IMR-90 (cell line): Measurements from ENCODE around the gene GABPB2. TPM values are rescaled to one million over a fixed set of nuclear protein-coding genes. Genes with fewer than 3 reads are reported as not detected.

ENCODE experiments used
- ATAC-seq: fragments of 200-7000 bp; cut with Tn5 transposase; 2 replicates; pipeline ENCODE4 v1.9.1; 2020; ENCODE audit warnings: low read depth, mild to moderate bottlenecking, moderate library complexity
- BruUV-seq: library from RNA; stranded (reverse); fragments of 400-500 nt; replicated peaks from 2 replicates; lab custom pipeline; 2021; lab: Mats Ljungman, UMichigan
- CTCF ChIA-PET: fragments of 300-600 bp; formaldehyde crosslinking; extraction: SDS; loops from one replicate; lab custom pipeline; 2021; ENCODE audit warnings: antibody characterized with exemption; lab: Yijun Ruan, JAX
- POLR2A ChIA-PET: fragments of 300-600 bp; sonication (Branson Sonifier 250); formaldehyde crosslinking; loops from one replicate; lab custom pipeline; 2022; ENCODE audit warnings: antibody characterized with exemption; ENCODE audit not compliant: unreplicated experiment; lab: Charles Lee
- DNase-seq: peaks from one replicate; pipeline ENCODE4 v3.0.0; 2013
- H2AFZ ChIP-seq: replicated peaks from 2 replicates; pipeline ENCODE3; 2013; ENCODE audit warnings: low read length, mild to moderate bottlenecking; ENCODE audit not compliant: poor library complexity
- H2AK5ac ChIP-seq: 2 replicates; pipeline ENCODE4 v1.6.1; 2013; ENCODE audit warnings: low read depth, low read length, inconsistent platforms
- H2AK9ac ChIP-seq: replicated peaks from 2 replicates; pipeline ENCODE3; 2013; ENCODE audit warnings: mild to moderate bottlenecking, low read depth, low read length, moderate library complexity; ENCODE audit not compliant: poor library complexity
- H2BK120ac ChIP-seq: 2 replicates; pipeline ENCODE4 v1.6.1; 2013; ENCODE audit warnings: low read depth, low read length, inconsistent platforms
- H2BK15ac ChIP-seq: 3 replicates; pipeline ENCODE4 v1.6.1; 2013; ENCODE audit warnings: low read depth, low read length, inconsistent platforms
- H2BK20ac ChIP-seq: 2 replicates; pipeline ENCODE4 v1.6.1; 2013; ENCODE audit warnings: low read depth, mild to moderate bottlenecking, inconsistent platforms, low read length, moderate library complexity
- H2BK5ac ChIP-seq: 2 replicates; pipeline ENCODE4 v1.6.1; 2013; ENCODE audit warnings: mild to moderate bottlenecking, low read depth, low read length, inconsistent platforms; ENCODE audit not compliant: poor library complexity, severe bottlenecking
- H3K14ac ChIP-seq: replicated peaks from 2 replicates; pipeline ENCODE4 v1.6.1; 2013; ENCODE audit warnings: low read depth, low read length, inconsistent platforms
- H3K18ac ChIP-seq: 2 replicates; pipeline ENCODE4 v1.6.1; 2013; ENCODE audit warnings: low read depth, low read length, control low read depth
- H3K23ac ChIP-seq: 2 replicates; pipeline ENCODE4 v1.6.1; 2013; ENCODE audit warnings: low read depth, low read length, inconsistent platforms
- H3K27ac ChIP-seq: 2 replicates; pipeline ENCODE4 v1.5.1; 2013; ENCODE audit warnings: mild to moderate bottlenecking, control low read depth, low read length; ENCODE audit not compliant: insufficient read depth
- H3K27me3 ChIP-seq: 2 replicates; pipeline ENCODE4 v1.6.1; 2013; ENCODE audit warnings: low read length; ENCODE audit not compliant: control insufficient read depth, insufficient read depth
- H3K36me3 ChIP-seq: 2 replicates; pipeline ENCODE4 v1.6.1; 2013; ENCODE audit warnings: low read length, mixed read lengths; ENCODE audit not compliant: control insufficient read depth, insufficient read depth
- H3K4ac ChIP-seq: 2 replicates; pipeline ENCODE4 v1.6.1; 2013; ENCODE audit warnings: low read depth, low read length, inconsistent platforms
- H3K4me1 ChIP-seq: 2 replicates; pipeline ENCODE4 v1.6.1; 2013; ENCODE audit warnings: low read length, mixed read lengths; ENCODE audit not compliant: control insufficient read depth, insufficient read depth
- H3K4me2 ChIP-seq: 2 replicates; pipeline ENCODE4 v1.6.1; 2013; ENCODE audit warnings: low read depth, mild to moderate bottlenecking, control low read depth, low read length, moderate library complexity
- H3K4me3 ChIP-seq: 2 replicates; pipeline ENCODE4 v1.5.1; 2013; ENCODE audit warnings: low read depth, mild to moderate bottlenecking, control low read depth, low read length, moderate library complexity; ENCODE audit not compliant: insufficient read depth
- H3K56ac ChIP-seq: 2 replicates; pipeline ENCODE4 v1.6.1; 2013; ENCODE audit warnings: low read length, inconsistent platforms; ENCODE audit not compliant: insufficient read depth; ENCODE audit errors: extremely low read depth
- H3K79me1 ChIP-seq, 2 experiments: 2 replicates each; pipeline ENCODE4 v1.6.1; 2013; ENCODE audit warnings: low read length in 2 of 2, inconsistent platforms in 1 of 2, low read depth in 1 of 2
- H3K9ac ChIP-seq: 2 replicates; pipeline ENCODE4 v1.6.1; 2013; ENCODE audit warnings: low read depth, low read length, control low read depth
- H3K9me1 ChIP-seq: 2 replicates; pipeline ENCODE4 v1.6.1; 2013; ENCODE audit warnings: low read length, inconsistent platforms; ENCODE audit not compliant: insufficient read depth
- H3K9me3 ChIP-seq: 2 replicates; pipeline ENCODE4 v1.6.1; 2013; ENCODE audit warnings: low read length; ENCODE audit not compliant: control insufficient read depth, insufficient read depth
- H4K20me1 ChIP-seq: 2 replicates; pipeline ENCODE4 v1.6.1; 2013; ENCODE audit warnings: low read length, inconsistent platforms; ENCODE audit not compliant: insufficient read depth
- H4K5ac ChIP-seq: 2 replicates; pipeline ENCODE4 v1.6.1; 2013; ENCODE audit warnings: mild to moderate bottlenecking, low read depth, low read length, control low read depth
- H4K8ac ChIP-seq, 2 experiments: 2 replicates each; pipeline ENCODE4 v1.6.1; 2013; ENCODE audit warnings: low read depth in 2 of 2, low read length in 2 of 2, control low read depth in 1 of 2, inconsistent platforms in 1 of 2
- H4K91ac ChIP-seq: 2 replicates; pipeline ENCODE4 v1.6.1; 2013; ENCODE audit warnings: low read depth, low read length, inconsistent platforms; ENCODE audit not compliant: insufficient read depth
- BHLHE40 ChIP-seq: fragments of 150-350 bp; IDR thresholded peaks from 2 replicates; pipeline ENCODE4 v1.6.1; 2016; ENCODE audit warnings: mild to moderate bottlenecking, low read depth, low read length
- CEBPB ChIP-seq: IDR thresholded peaks from 2 replicates; pipeline ENCODE4 v1.6.1; 2012; ENCODE audit warnings: low read depth, low read length, improper control_type of control experiment
- CHD1 ChIP-seq: IDR thresholded peaks from 2 replicates; pipeline ENCODE4 v1.6.1; 2012; ENCODE audit warnings: low read depth, low read length, improper control_type of control experiment
- FOS ChIP-seq: fragments of 150-350 bp; IDR thresholded peaks from 2 replicates; pipeline ENCODE4 v1.6.1; 2016; ENCODE audit warnings: low read depth, low read length
- MAFK ChIP-seq: IDR thresholded peaks from 2 replicates; pipeline ENCODE4 v1.6.1; 2012; ENCODE audit warnings: low read depth, low read length, improper control_type of control experiment
- MAZ ChIP-seq: IDR thresholded peaks from 2 replicates; pipeline ENCODE4 v1.6.1; 2012; ENCODE audit warnings: low read depth, mild to moderate bottlenecking, low read length, improper control_type of control experiment, moderate library complexity, borderline replicate concordance
- MXI1 ChIP-seq: IDR thresholded peaks from 2 replicates; pipeline ENCODE4 v1.6.1; 2012; ENCODE audit warnings: low read depth, mild to moderate bottlenecking, low read length, moderate library complexity, borderline replicate concordance
- NFE2L2 ChIP-seq: fragments of 150-350 bp; IDR thresholded peaks from 2 replicates; pipeline ENCODE4 v1.6.1; 2016; ENCODE audit warnings: low read depth, mild to moderate bottlenecking, low read length
- POLR2A ChIP-seq: IDR thresholded peaks from 2 replicates; pipeline ENCODE4 v1.6.1; 2012; ENCODE audit warnings: mild to moderate bottlenecking, low read depth, low read length
- RAD21 ChIP-seq: IDR thresholded peaks from 2 replicates; pipeline ENCODE4 v1.6.1; 2012; ENCODE audit warnings: low read length, improper control_type of control experiment
- RCOR1 ChIP-seq: IDR thresholded peaks from 2 replicates; pipeline ENCODE4 v1.6.1; 2012; ENCODE audit warnings: mild to moderate bottlenecking, low read length, improper control_type of control experiment; ENCODE audit not compliant: insufficient replicate concordance
- RFX5 ChIP-seq: IDR thresholded peaks from 2 replicates; pipeline ENCODE4 v1.8.0; 2012; ENCODE audit warnings: low read depth, mild to moderate bottlenecking, low read length, moderate library complexity
- SMC3 ChIP-seq: fragments of 150-350 bp; IDR thresholded peaks from 2 replicates; pipeline ENCODE4 v1.6.1; 2016; ENCODE audit warnings: low read depth, mild to moderate bottlenecking, antibody characterized with exemption, low read length, moderate library complexity
- WGBS, 2 experiments: methylation state at CpG; one replicate each; pipeline versions ENCODE4 v1.1.5 to v1.1.7; 2013; ENCODE audit warnings: missing lambda C conversion rate in 2 of 2; ENCODE audit not compliant: insufficient read length in 1 of 2; ENCODE audit errors: extremely low coverage in 2 of 2; 5-methylcytosine and 5-hydroxymethylcytosine counted together
- dilution Hi-C: fragments of 300-500 bp; cut with HindIII; formaldehyde crosslinking; loops from one replicate; pipeline ENCODE4 v1.14.3; 2018; ENCODE audit warnings: low sequenced_read_pairs; ENCODE audit not compliant: unreplicated experiment
- in situ Hi-C: fragments of 300-500 bp; cut with MboI; formaldehyde crosslinking; loops from 3 replicates; pipeline ENCODE4 v1.14.3; 2019; ENCODE audit warnings: low sequenced_read_pairs, inconsistent platforms, mixed read lengths
- intact Hi-C: fragments of 100-400 bp; cut with micrococcal nuclease; formaldehyde crosslinking; loops from 2 replicates; pipeline ENCODE4 v1.10.0; 2022
- polyA plus RNA-seq, 3 experiments: library from polyadenylated mRNA; depleted of rRNA; stranded (reverse); fragments of >200 nt; gene quantifications; 2 replicates each; pipeline ENCODE4 v1.2.3, GENCODE V29; 2012; ENCODE audit warnings: low replicate concordance in 1 of 3
- total RNA-seq: library from RNA; depleted of rRNA; stranded (reverse); fragments of >200 nt; gene quantifications from 2 replicates; pipeline ENCODE4 v1.2.3, GENCODE V29; 2012
- TF ChIP-seq, protein P1 (sequence below): fragments of 150-350 bp; IDR thresholded peaks from 2 replicates; pipeline ENCODE4 v1.6.1; 2016; ENCODE audit warnings: low read depth, mild to moderate bottlenecking, low read length, moderate library complexity, borderline replicate concordance
- TF ChIP-seq, protein P2 (sequence below): conservative IDR thresholded peaks from 2 replicates; pipeline ENCODE4 v1.5.1; 2012; ENCODE audit warnings: mild to moderate bottlenecking, low read depth, low read length, improper control_type of control experiment
- TF ChIP-seq, protein P3 (sequence below): fragments of 150-350 bp; IDR thresholded peaks from 2 replicates; pipeline ENCODE4 v1.6.1; 2017; ENCODE audit warnings: mild to moderate bottlenecking, antibody characterized with exemption, low read length, low read depth

Gene GABPB2
- total and polyA plus RNA-seq, 2 of the 4 experiments (the other 2 are of a cell fraction): 7.5 to 12.9 TPM

DNA sequence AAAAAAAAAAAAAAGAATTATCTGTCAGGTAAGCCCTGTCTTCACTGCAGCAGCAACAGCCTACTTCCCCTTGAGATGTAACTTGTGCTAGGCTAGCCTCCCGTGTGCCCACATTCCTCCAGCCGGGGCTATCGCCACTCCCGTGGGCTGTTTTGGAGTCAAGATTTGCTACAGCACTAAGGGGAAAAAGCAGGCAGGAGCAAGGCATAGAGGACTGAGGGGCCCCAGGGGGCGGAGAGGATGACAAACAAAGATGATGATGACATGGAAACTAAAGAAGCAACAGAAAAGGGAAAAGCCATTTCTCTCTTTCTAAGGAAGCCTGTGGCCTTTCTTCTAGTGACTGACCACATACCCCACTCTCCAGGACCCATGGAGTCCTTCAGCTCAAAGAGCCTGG, 87.8 kb downstream of the GABPB2 start:
- Histone ChIP-seq H3K4ac (no peak overlapping the region), H3K9me3 (no peaks in the 10 kb centered on the region), H2BK5ac (no peak overlapping the region), H3K9me1 (no peaks in the 10 kb centered on the region), H3K79me1 (peaks cover 3 to 7% of the 10 kb centered on the region in 2 experiments; a peak in 1 of 4 replicates), H3K4me1 (no peaks in the 10 kb centered on the region), H4K91ac (no peak overlapping the region), H2AK5ac (no peak overlapping the region), H3K4me2 (no peak overlapping the region), H3K14ac (no peak overlapping the region), H3K23ac (no peak overlapping the region), H3K56ac (no peak overlapping the region), H3K27ac (no peak overlapping the region), H3K18ac (no peak overlapping the region), H4K20me1 (no peaks in the 10 kb centered on the region), H2BK120ac (no peak overlapping the region), H2AK9ac (no peak overlapping the region), H2BK20ac (no peak overlapping the region), H2AFZ (no peak overlapping the region), H3K27me3 (no peaks in the 10 kb centered on the region), H4K5ac (no peak overlapping the region), H3K36me3 (peaks cover 40% of the 10 kb centered on the region), H3K4me3 (no peak overlapping the region), H2BK15ac (no peak overlapping the region), H3K9ac (no peak overlapping the region), H4K8ac (no peak overlapping the region)
- POLR2A ChIA-PET: no interaction called here
- no peak for ATAC-seq
- intact Hi-C loops (no loop called here), dilution Hi-C loops (no loop called here), in situ Hi-C loops (loop anchor here (5.0 kb wide), 1 partner anchor 61 kb away; no protein-coding TSS in a partner anchor)
- no peak for TF ChIP-seq MAZ
- no peak for TF ChIP-seq FOS
- TF ChIP-seq, protein P1, sequence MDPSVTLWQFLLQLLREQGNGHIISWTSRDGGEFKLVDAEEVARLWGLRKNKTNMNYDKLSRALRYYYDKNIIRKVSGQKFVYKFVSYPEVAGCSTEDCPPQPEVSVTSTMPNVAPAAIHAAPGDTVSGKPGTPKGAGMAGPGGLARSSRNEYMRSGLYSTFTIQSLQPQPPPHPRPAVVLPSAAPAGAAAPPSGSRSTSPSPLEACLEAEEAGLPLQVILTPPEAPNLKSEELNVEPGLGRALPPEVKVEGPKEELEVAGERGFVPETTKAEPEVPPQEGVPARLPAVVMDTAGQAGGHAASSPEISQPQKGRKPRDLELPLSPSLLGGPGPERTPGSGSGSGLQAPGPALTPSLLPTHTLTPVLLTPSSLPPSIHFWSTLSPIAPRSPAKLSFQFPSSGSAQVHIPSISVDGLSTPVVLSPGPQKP: no peak
- TF ChIP-seq, protein P2, sequence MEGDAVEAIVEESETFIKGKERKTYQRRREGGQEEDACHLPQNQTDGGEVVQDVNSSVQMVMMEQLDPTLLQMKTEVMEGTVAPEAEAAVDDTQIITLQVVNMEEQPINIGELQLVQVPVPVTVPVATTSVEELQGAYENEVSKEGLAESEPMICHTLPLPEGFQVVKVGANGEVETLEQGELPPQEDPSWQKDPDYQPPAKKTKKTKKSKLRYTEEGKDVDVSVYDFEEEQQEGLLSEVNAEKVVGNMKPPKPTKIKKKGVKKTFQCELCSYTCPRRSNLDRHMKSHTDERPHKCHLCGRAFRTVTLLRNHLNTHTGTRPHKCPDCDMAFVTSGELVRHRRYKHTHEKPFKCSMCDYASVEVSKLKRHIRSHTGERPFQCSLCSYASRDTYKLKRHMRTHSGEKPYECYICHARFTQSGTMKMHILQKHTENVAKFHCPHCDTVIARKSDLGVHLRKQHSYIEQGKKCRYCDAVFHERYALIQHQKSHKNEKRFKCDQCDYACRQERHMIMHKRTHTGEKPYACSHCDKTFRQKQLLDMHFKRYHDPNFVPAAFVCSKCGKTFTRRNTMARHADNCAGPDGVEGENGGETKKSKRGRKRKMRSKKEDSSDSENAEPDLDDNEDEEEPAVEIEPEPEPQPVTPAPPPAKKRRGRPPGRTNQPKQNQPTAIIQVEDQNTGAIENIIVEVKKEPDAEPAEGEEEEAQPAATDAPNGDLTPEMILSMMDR: no peak
- no peak for TF ChIP-seq RCOR1
- TF ChIP-seq RAD21: no peak
- TF ChIP-seq MXI1: no peak
- TF ChIP-seq CHD1: no peak
- no peak for TF ChIP-seq BHLHE40
- no peak for TF ChIP-seq NFE2L2
- TF ChIP-seq CEBPB: no peak
- no peak for TF ChIP-seq RFX5
- TF ChIP-seq POLR2A: no peak
- TF ChIP-seq SMC3: no peak
- no peak for TF ChIP-seq MAFK
- TF ChIP-seq, protein P3, sequence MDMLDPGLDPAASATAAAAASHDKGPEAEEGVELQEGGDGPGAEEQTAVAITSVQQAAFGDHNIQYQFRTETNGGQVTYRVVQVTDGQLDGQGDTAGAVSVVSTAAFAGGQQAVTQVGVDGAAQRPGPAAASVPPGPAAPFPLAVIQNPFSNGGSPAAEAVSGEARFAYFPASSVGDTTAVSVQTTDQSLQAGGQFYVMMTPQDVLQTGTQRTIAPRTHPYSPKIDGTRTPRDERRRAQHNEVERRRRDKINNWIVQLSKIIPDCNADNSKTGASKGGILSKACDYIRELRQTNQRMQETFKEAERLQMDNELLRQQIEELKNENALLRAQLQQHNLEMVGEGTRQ: no peak
- DNase-seq: no peak
- WGBS, 2 experiments: 65% methylated on average over 2 of the region's 5 CpGs; no CpG with 5 or more reads in 1 of the 2 experiments
- CTCF ChIA-PET: interaction anchor here (1.8 kb wide), 1 partner anchor 59 kb away, joined by 6 read pairs; no protein-coding TSS in a partner anchor
- no TSS peak for BruUV-seq
